GM10847 (cell line): Measurements from ENCODE around the gene REXO1.

Experiments
- POLR2A ChIP-seq: IDR thresholded peaks from 2 replicates; pipeline ENCODE4 v1.6.1; 2011; ENCODE audit not compliant: insufficient read length; ENCODE audit errors: extremely low read depth

Gene REXO1

GRCh38 chr19:1844513-1845124 lies 3.7 kb downstream of the REXO1 start:
- no peak for TF ChIP-seq POLR2A

DNA sequence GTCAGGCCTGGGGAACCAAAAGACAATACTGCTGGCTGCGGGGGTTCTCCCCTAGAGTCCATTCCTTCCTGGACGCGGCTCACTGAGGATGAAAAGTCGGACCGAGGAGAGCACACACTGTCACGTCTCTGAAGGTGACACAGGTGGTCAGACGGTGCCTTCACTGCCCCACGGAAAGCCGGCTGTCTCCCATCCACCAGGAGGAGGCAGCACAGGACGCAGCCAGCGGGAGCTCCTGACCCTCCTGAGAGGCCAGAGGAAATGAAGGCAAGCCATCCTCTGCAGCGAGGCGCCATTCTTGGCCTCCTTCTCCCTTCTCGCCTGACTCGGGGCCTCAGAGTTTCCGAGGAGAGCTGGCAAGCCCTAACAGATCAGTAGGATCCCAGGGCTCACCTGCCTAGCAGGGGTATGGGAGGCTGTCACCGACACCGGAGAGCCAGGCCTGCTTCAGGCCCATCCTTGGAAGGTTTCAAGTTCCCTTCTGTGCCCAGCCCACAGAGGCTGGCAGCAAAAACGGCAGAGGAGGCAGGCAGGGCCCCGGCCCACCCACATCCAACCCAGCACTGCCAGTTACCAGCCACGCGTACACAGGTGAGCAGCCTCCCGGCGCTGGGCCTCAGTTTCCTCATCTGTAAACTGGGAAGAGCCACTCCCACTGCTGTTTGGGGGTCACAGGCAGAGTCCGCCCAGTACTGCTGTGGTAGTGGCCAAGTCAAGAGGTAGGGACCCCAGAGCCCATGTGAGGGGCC lies 4.5 kb downstream of the REXO1 start:
- no peak for TF ChIP-seq POLR2A

- TF ChIP-seq POLR2A = no peak
These were observed 5.2 kb downstream of the REXO1 start for GRCh38 chr19:1843116-1843515.

GRCh38 chr19:1841209-1841924 lies 6.9 kb downstream of the REXO1 start:
- no peak for TF ChIP-seq POLR2A

DNA sequence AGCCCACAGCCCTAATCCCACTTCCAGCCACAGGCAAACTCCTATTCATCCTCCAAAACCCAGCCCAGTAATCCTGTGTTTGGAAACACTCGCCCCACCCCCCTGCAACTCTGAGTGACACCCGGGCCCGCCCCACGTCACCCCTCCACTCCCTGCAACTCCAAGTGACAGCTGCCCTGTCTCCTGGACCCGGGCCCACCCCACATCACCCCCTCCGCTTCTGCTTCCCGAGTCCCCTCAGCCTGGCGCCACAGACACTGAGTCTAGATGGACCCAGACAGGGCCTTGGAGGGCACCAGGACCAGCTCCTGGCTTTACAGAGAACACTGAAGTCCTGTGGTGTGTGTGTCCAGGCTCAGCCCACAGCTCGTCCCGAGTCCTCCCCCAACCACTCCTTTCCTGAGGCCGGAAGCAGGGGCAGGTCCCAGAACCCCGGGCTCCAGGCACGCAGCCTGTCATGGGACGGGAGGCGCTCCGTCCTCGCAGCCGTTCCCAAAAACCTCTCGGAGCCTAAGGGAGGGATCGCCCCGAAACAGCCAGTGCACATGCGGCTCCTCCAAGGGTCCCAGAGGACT lies 7.7 kb downstream of the REXO1 start:
- no peak for TF ChIP-seq POLR2A

DNA sequence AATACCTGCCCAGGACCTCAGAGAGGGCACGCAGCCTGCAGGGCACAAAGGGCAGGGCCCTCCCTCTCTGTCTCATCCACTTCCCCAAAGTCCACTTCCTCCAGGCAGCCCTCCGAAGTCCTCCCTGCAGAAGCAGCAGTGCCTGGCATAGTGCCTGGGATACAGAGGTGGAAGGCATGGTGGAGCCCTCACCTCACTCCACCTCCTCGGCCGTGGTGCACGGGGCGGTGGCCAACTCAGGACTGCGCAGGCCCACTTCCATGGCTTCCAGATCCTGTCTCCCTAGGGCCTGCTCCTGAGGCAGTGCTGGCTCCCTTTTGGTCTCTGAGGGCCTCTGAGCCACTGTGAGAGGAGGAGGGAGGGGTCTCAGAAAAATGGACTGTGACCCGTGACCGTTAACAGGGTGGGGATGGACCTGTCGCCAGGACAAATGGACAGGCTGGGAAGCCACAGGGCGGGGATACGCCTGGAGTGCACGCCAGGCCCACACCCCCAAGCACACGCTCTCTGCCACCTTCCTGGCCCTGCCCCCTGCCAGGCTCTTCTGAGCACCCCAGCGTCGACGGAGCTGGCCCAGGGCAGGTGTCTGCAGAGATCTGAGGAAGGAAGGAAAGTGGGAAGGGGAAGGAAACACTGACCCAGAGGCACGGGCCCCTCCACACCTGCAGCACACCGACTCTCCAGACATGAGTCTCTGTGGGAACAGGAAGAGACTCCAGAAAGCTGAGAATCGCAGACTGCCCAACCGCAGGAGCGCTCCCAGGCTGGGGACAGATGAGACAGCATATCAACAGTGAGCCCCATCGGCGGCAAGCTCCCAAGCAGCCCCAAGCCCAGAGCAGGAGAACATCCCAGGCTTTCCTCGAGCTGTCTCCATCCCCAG lies 8.4 kb downstream of the REXO1 start:
- no peak for TF ChIP-seq POLR2A

GRCh38 chr19:1837625-1838105 lies 10.6 kb downstream of the REXO1 start:
- TF ChIP-seq POLR2A = no peak

- no peak for TF ChIP-seq POLR2A
These were observed 11.1 kb downstream of the REXO1 start for GRCh38 chr19:1837222-1837565.

- TF ChIP-seq POLR2A = no peak
These were observed 11.6 kb downstream of the REXO1 start for GRCh38 chr19:1836458-1837221.

DNA sequence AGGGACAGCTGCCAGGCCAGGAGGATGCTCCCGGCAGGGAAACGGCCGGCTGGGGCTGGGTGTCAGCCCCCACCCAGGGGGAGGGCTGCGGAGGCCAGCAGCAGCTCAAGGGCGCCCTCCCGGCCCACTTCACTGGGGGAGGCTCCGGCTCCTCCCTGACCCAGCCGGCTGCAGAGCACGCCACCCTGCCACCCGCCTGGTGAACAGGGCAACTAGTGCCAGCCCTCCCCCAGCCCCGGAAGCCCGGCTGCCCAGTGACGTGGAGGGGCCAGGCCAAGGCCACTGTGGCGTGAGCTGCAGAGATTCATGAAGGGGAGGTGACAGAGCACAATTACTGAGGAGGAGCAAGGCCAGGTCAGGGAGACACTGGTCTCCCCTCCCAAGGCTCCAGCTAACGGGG lies 14.7 kb downstream of the REXO1 start:
- TF ChIP-seq POLR2A = no peak

- TF ChIP-seq POLR2A = no peak
These were observed 16.1 kb downstream of the REXO1 start for GRCh38 chr19:1832046-1832663.

- TF ChIP-seq POLR2A = no peak
These were observed 17.3 kb downstream of the REXO1 start for GRCh38 chr19:1830978-1831377.

DNA sequence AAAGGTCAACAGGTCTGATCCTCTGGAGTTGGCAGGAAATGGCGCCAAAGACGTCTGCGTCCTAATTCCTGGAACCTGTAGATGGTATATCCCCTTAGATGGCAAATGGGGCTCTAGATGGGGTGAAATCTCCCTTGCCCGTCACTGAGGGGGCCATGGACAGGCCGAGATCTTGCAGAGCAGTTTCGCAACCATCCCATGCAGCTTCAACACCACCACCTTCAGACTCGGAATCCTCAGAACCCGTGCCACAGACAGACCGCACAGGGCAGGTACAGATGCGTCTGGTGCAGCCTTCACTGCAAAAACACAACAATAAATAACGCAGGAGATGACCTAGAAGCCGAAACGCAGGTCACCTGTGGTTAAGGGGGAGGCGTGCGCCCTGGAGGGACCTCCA lies 17.7 kb downstream of the REXO1 start:
- TF ChIP-seq POLR2A = no peak

GRCh38 chr19:1829958-1830357 lies 18.3 kb downstream of the REXO1 start:
- TF ChIP-seq POLR2A = no peak
